HG03378 (cell line): ENCODE results near the gene ZNF606.

Source experiments
- ATAC-seq: cut with Tn5 transposase; IDR thresholded peaks from one replicate; pipeline ENCODE4 v1.9.1; 2021; ENCODE audit warnings: mild to moderate bottlenecking, moderate library complexity; ENCODE audit not compliant: unreplicated experiment

The ZNF606 gene

DNA sequence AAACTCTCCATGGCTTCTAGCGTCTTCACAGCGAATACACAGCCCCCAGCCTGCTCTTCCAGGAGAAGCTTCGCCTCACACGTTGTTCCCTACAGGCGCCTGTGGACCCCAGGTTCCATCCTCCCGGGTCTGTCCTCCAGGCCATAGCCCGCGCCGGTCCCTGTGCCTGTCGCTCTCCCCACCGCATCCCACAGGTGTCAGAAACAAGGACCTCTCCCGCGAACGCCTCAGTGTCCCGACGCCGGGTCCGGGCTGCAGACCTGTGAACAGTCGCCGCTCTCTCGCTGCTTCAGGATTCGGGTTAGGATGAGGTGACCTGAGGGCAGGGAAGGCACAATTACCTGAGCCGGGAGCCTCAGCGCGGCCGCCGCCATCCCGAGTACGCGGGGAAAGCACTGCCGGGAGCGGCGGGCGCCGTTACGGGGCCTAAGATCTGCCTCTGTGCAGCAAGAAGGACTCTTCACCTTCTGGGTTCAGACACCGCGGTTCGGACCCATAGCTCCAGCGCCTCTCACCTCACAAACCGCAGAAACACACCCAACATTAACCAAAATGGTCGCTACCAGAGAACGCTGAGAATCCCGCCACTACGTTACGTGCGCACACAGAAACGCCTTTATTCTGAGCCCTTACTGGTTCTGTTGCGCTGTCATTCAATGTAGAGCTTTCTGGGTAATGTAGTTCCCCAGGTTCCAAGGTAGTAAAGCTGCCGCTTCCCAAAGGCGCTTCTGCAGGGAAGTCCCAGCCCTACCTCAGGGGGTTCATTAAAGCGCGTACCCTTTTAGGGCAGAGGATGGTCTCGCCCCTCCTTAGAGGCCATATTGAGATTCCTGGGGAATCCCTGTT, 67.6 kb downstream of the ZNF606 start, which contains the start of gene ZNF418:
Gene ZNF418, minus strand, starts transcription at position 583 of the 846 bp plus-strand sequence. CDS start 1,580 bp downstream, outside the sequence.
- ATAC-seq, result peak; percentile 83

GRCh38 chr19:57927587-57927986, 75.0 kb downstream of the ZNF606 start:
- no peak for ATAC-seq
